K562 (cell line): ENCODE results near the gene LAMA2. TPM values are rescaled to one million over a fixed set of nuclear protein-coding genes. Genes with fewer than 3 reads are reported as not detected.

Experiments
- ATAC-seq: fragments of 200-7000 bp; cut with Tn5 transposase; 3 replicates; pipeline ENCODE4 v1.9.1; 2020; ENCODE audit warnings: moderate library complexity
- BruUV-seq: library from RNA; stranded (reverse); fragments of 400-500 nt; replicated peaks from 2 replicates; lab custom pipeline; 2021; lab: Mats Ljungman, UMichigan
- CTCF ChIA-PET: fragments of 300-600 bp; formaldehyde crosslinking; extraction: SDS; loops from one replicate; lab custom pipeline; 2021; ENCODE audit warnings: low intra/inter-chr PET ratio; lab: Yijun Ruan, JAX
- POLR2A ChIA-PET: fragments of 300-600, 350-650 bp; sonication (Branson Sonifier 250); formaldehyde crosslinking; extraction: SDS; loops from one replicate; lab custom pipeline; 2021; ENCODE audit warnings: antibody characterized with exemption, inconsistent platforms; lab: Yijun Ruan, JAX
- DNase-seq, 4 experiments: peaks; one replicate each; pipeline versions ENCODE4 v3.0.0 to v3.0.0-alpha.2; 2011 to 2018; ENCODE audit warnings: low spot score in 3 of 4, mixed read lengths in 3 of 4; ENCODE audit errors: extremely low read depth in 1 of 4
- FAIRE-seq: peaks from 2 replicates; lab custom pipeline; 2011; peaks lifted over from hg19 to GRCh38; lab: Jason Lieb, UNC
- H2AFZ ChIP-seq: 2 replicates; pipeline ENCODE4 v1.6.0; 2011; ENCODE audit warnings: low read depth, low read length, control low read depth, inconsistent platforms
- H3K27ac ChIP-seq: fragments of 200-600 bp; 3 replicates; pipeline ENCODE4 v1.8.0; 2011; ENCODE audit warnings: low read depth, mild to moderate bottlenecking, control low read depth, inconsistent platforms, low read length, moderate library complexity, mixed read lengths; ENCODE audit errors: extremely low read depth
- H3K27me3 ChIP-seq, 2 experiments: fragments of 300-600 bp in 1 of 2; 2 replicates in 1 of 2; 3 replicates in 1 of 2; pipeline versions ENCODE4 v1.6.0 to v1.8.0; 2011; ENCODE audit warnings: inconsistent platforms in 2 of 2, low read length in 2 of 2, mild to moderate bottlenecking in 1 of 2, mixed read lengths in 1 of 2, moderate library complexity in 1 of 2; ENCODE audit not compliant: control insufficient read depth in 2 of 2, insufficient read depth in 2 of 2
- H3K36me3 ChIP-seq: fragments of 300-600 bp; 3 replicates; pipeline ENCODE4 v1.8.0; 2011; ENCODE audit warnings: mild to moderate bottlenecking, low read length, inconsistent platforms; ENCODE audit not compliant: control insufficient read depth, insufficient read depth
- H3K4me1 ChIP-seq, 2 experiments: fragments of 200-600 bp in 1 of 2; replicated peaks in 1 of 2; 2 replicates in 1 of 2; 3 replicates in 1 of 2; pipeline versions ENCODE4 v1.5.1 to v1.8.0; 2011; ENCODE audit warnings: inconsistent platforms in 2 of 2, low read length in 2 of 2, mild to moderate bottlenecking in 1 of 2, mixed read lengths in 1 of 2, moderate library complexity in 1 of 2; ENCODE audit not compliant: control insufficient read depth in 2 of 2, insufficient read depth in 2 of 2
- H3K4me2 ChIP-seq: 2 replicates; pipeline ENCODE4 v1.6.1; 2011; ENCODE audit warnings: low read length, control low read depth, inconsistent platforms, mixed read lengths; ENCODE audit not compliant: insufficient read depth
- H3K4me3 ChIP-seq: fragments of 200-600 bp; sonication (generic), shearing (Covaris generic); 2 replicates; pipeline ENCODE4 v1.5.1; 2016; ENCODE audit warnings: control low read depth, inconsistent platforms
- H3K79me2 ChIP-seq: fragments of 200-600 bp; 3 replicates; pipeline ENCODE4 v1.8.0; 2011; ENCODE audit warnings: low read length, inconsistent platforms; ENCODE audit not compliant: control insufficient read depth, insufficient read depth
- H3K9ac ChIP-seq, 2 experiments: 2 replicates each; pipeline versions ENCODE4 v1.6.0 to v1.6.1; 2011; ENCODE audit warnings: low read depth in 2 of 2, low read length in 2 of 2, control low read depth in 1 of 2, inconsistent platforms in 1 of 2, mild to moderate bottlenecking in 1 of 2, mixed read lengths in 1 of 2; ENCODE audit not compliant: insufficient read depth in 1 of 2
- H3K9me1 ChIP-seq: one replicate; pipeline ENCODE4 v1.6.0; 2011; ENCODE audit warnings: inconsistent platforms, mild to moderate bottlenecking, low read length, moderate library complexity; ENCODE audit not compliant: control insufficient read depth, insufficient read depth
- H3K9me3 ChIP-seq: replicated peaks from 2 replicates; pipeline ENCODE4 v1.5.1; 2011; ENCODE audit warnings: low read depth, low read length, inconsistent platforms; ENCODE audit not compliant: control insufficient read depth, insufficient read depth
- H4K20me1 ChIP-seq: replicated peaks from 2 replicates; pipeline ENCODE4 v1.6.1; 2011; ENCODE audit warnings: low read length, inconsistent platforms, mixed read lengths; ENCODE audit not compliant: control insufficient read depth, insufficient read depth
- FIP1L1 ChIP-seq: fragments of 200-400 bp; formaldehyde crosslinking; IDR thresholded peaks from 2 replicates; pipeline ENCODE4 v1.6.1; 2018; ENCODE audit warnings: mild to moderate bottlenecking, low read depth, low read length; ENCODE audit not compliant: poor library complexity, severe bottlenecking
- GATA2 ChIP-seq: sonication (generic); formaldehyde crosslinking; IDR thresholded peaks from 2 replicates; pipeline ENCODE4 v1.4.0; 2020; ENCODE audit warnings: mild to moderate bottlenecking, missing genetic modification reagents
- NR2C2 ChIP-seq, 2 experiments: fragments of 200-800 bp in 1 of 2; sonication (Bioruptor generic) in 1 of 2; sonication (generic) in 1 of 2; formaldehyde crosslinking in 1 of 2; IDR thresholded peaks; 2 replicates each; pipeline versions ENCODE4 v1.6.1 to v1.8.0; 2016 to 2022; ENCODE audit warnings: mild to moderate bottlenecking in 1 of 2, missing compliant biosample characterization in 1 of 2, missing genetic modification characterization in 1 of 2, missing genetic modification reagents in 1 of 2
- POLR2H ChIP-seq: IDR thresholded peaks from 2 replicates; pipeline ENCODE4 v1.6.1; 2016; ENCODE audit warnings: missing genetic modification characterization, low read depth, mild to moderate bottlenecking, control low read depth, missing compliant biosample characterization, moderate library complexity
- PTBP1 ChIP-seq: fragments of 200-400 bp; formaldehyde crosslinking; IDR thresholded peaks from 2 replicates; pipeline ENCODE4 v1.6.1; 2017; ENCODE audit warnings: low read depth, low read length
- SUPT5H ChIP-seq: fragments of 450-650 bp; IDR thresholded peaks from 2 replicates; pipeline ENCODE4 v1.6.1; 2016
- ZNF318 ChIP-seq, 2 experiments: fragments of 450-650 bp; IDR thresholded peaks; 2 replicates each; pipeline ENCODE4 v1.6.1; 2016; ENCODE audit warnings: mild to moderate bottlenecking in 2 of 2, borderline replicate concordance in 1 of 2, low read depth in 1 of 2, moderate library complexity in 1 of 2
- ZSCAN29 ChIP-seq: fragments of 450-650 bp; IDR thresholded peaks from 2 replicates; pipeline ENCODE4 v1.6.1; 2017
- WGBS: fragments of 100-300 bp; shearing (Covaris generic); methylation state at CpG from one replicate; pipeline ENCODE4 v1.1.6; 2016; ENCODE audit warnings: low coverage, mixed read lengths; ENCODE audit not compliant: insufficient coverage; ENCODE audit errors: missing lambda C conversion rate; 5-methylcytosine and 5-hydroxymethylcytosine counted together
- in situ Hi-C: fragments of 300-500 bp; cut with MboI; formaldehyde crosslinking; loops from 4 replicates; pipeline ENCODE4 v1.15.0; 2018; ENCODE audit warnings: inconsistent platforms, mixed read lengths
- intact Hi-C: fragments of 100-400 bp; cut with micrococcal nuclease; formaldehyde crosslinking; loops from 2 replicates; pipeline ENCODE4 v1.14.2; 2022
- polyA plus RNA-seq, 8 experiments: library from polyadenylated mRNA; depleted of rRNA in 4 of 8; stranded (reverse) in 5 of 8; unstranded in 3 of 8; fragments of >200 nt; fragmentation: Nextera tagmentation in 2 of 8; fragmentation: Illumina TruSeq in 1 of 8; extraction: Ambion mirVana in 2 of 8; extraction: Trizol in 1 of 8; gene quantifications; 2 replicates each; pipeline versions ENCODE4 v1.2.1 to v1.2.3, GENCODE V29; 2011 to 2014; ENCODE audit warnings: inconsistent platforms in 1 of 8, missing spikeins in 1 of 8
- total RNA-seq, 7 experiments: library from RNA; depleted of rRNA in 6 of 7; stranded (reverse); fragments of >200 nt in 6 of 7; fragmentation: Illumina TruSeq in 2 of 7; extraction: Trizol in 2 of 7; gene quantifications; 2 replicates each; pipeline versions ENCODE4 v1.2.1 to v1.2.3, GENCODE V29; 2011 to 2021; ENCODE audit warnings: low replicate concordance in 1 of 7

The LAMA2 gene
- total and polyA plus RNA-seq, 9 of the 15 experiments (the other 6 are each of a cell fraction or from before 2014, with no cell fraction given) = 0.04 to 1.5 (median 0.36) TPM

GRCh38 chr6:129331450-129332138 is 448.7 kb downstream of the LAMA2 start:
- H3K79me2 ChIP-seq = no peaks in the 10 kb centered on the region
- TF ChIP-seq POLR2H (tag) (no peak), SUPT5H (no peak), PTBP1 (no peak), ZNF318 (IDR thresholded peaks at IDR 0.05; ENCODE audit: borderline replicate concordance in 1 of 2, low read depth in 1 of 2) (no peak), ZSCAN29 (no peak), GATA2 (no peak), NR2C2 (CRISPR knock-in tag; IDR thresholded peaks at IDR 0.05) (no peak), NR2C2 (tag; IDR thresholded peaks at IDR 0.05) (no peak), FIP1L1 (no peak)
- TF ChIP-seq, all 486 proteins: peak for 0
- Histone ChIP-seq H3K27ac (no peak overlapping the region), H2AFZ (no peak overlapping the region), H3K9me3 (no peaks in the 10 kb centered on the region), H3K9ac (no peak overlapping the region), H3K9me1 (no peaks in the 10 kb centered on the region), H3K27me3 (no peaks in the 10 kb centered on the region), H3K4me1 (no peaks in the 10 kb centered on the region), H4K20me1 (no peaks in the 10 kb centered on the region), H3K4me3 (no peak overlapping the region), H3K4me2 (no peak overlapping the region), H3K36me3 (no peaks in the 10 kb centered on the region)
- DNase-seq = no peak
- ChIA-PET POLR2A (no interaction called here), CTCF (no interaction called here)
- no peak for FAIRE-seq
- in situ Hi-C loops = no loop called here
- intact Hi-C loops = no loop called here
- 0% methylated on average over 2 of the region's 2 CpGs for WGBS
- ATAC-seq = no peak
- no TSS peak for BruUV-seq
